OCI-M2 (cell line): Measurements from ENCODE around the gene TNFRSF13B.

Source experiments
- DNase-seq: peaks from one replicate; lab custom pipeline; 2025; ENCODE audit not compliant: unreplicated experiment; lab: John Stamatoyannopoulos, UW

TNFRSF13B gene

GRCh38 chr17:16939606-16940115 is 32.3 kb downstream of the TNFRSF13B start:
- no peak for DNase-seq

DNA sequence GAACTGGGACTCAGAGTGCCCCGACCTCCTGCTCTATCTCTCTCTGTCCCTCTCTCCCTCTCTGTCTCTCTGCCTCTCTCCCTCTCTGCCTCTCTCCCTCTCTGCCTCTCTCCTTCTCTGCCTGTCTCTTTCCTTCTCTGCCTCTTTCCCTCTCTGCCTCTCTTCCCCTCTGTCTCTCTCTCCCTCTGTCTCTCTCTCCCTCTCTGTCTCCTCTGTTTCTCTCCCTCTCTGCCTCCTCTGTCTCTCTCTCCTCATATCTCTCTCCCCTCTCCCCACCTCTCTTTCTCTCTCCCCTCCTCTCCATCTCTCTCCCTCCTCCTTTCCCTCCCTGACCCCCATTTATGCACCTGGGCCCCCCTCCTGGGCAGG is 32.7 kb downstream of the TNFRSF13B start:
- DNase-seq, result no peak

GRCh38 chr17:16938496-16939207 is 33.3 kb downstream of the TNFRSF13B start:
- DNase-seq, result no peak

- no peak for DNase-seq
These were observed 33.9 kb downstream of the TNFRSF13B start for GRCh38 chr17:16938031-16938430.

GRCh38 chr17:16937431-16937830 is 34.5 kb downstream of the TNFRSF13B start:
- DNase-seq, result no peak

- DNase-seq, result no peak
These were observed 35.2 kb downstream of the TNFRSF13B start for GRCh38 chr17:16936536-16937310.

- no peak for DNase-seq
These were observed 36.1 kb downstream of the TNFRSF13B start for GRCh38 chr17:16935786-16936185.

GRCh38 chr17:16935241-16935663 is 36.7 kb downstream of the TNFRSF13B start:
- DNase-seq, result no peak

DNA sequence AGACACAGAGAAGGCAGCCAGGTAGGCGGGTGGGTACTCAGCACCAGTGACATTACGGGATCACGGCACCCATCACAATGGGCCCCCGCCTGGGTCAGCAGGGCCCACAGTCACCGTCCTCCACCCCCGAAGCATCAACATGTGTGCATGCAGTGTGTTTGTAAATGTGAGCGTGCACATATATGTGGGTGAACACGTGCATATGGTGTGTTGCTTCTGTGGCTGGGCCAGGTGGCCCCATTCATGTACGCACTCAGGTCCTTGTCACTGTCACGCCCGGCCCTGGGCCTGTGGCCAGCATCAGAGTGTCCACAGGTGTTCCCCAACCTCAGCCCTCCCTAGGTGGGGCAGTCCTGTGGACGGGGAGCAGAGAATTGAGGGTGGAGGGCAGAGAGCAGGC is 37.1 kb downstream of the TNFRSF13B start:
- no peak for DNase-seq

DNA sequence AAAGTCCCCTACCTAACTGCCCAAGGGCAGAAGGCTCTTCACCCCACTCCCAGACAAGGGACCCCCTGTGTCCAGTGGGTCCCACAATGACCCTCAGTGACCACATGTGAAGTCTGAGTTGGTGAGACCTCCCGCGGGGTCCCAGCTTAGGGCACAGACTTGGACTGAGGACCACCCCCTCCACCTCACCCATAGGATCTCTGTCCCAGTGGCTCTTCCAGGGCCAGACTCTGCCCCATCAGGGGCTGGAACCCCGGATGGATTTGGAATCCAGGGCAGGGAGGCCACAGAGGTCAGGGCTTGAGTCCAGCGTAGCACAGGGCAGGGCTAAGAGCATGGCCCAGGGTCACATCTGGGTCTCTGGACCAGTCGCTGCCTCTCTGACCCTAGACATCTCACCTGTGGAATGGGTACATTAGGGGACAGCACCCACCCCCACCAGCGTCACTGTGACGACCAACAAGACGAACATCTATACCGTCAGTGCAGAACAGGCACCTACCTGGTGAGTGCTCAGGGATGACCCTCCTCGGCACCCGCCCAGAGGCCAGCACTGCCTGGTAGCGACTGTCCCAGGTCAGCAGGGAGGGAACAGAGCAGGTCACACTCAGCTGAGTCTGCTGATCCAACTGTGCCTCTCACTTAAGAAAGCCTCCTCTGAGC is 37.7 kb downstream of the TNFRSF13B start:
- no peak for DNase-seq

GRCh38 chr17:16933317-16934132 is 38.4 kb downstream of the TNFRSF13B start:
- no peak for DNase-seq

DNA sequence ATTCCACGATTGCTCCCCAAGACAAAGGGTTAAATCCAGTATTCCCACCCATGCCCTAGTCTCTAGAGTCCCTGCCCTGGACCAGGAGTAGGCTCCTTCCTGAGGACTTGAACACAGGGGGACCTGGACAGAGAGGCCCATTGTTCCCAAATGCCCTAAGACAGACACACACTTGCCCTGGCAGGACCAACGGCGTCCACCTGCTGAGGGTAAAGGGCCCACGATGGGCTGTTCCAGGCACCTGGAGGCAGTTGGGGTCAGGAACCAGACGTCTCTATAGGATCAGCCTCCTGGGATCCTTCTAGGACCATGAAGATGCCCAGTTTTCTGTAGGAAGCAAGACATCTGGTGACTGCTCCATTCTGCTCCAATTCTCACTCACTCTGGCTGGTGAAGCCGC is 39.3 kb downstream of the TNFRSF13B start:
- no peak for DNase-seq

DNA sequence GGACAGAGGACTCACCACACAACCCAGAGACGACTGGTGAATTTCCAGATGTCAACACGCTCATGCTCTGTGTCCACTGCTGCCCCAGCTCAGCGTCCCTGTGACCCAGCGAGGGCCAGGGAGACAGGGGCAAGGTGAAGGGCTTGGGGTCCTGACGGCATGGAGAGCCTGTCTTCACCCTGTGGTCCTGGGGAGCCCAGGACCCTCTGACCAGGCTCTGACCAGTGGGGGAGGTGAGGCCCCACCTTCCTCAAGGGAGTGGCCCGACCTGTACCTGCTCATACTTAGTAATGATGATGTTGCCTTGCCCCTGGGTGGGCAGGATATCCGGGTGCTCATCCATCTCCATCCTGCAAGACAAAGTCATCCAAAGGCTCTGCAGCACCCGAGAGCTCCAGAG is 39.8 kb downstream of the TNFRSF13B start:
- no peak for DNase-seq

- no peak for DNase-seq
These were observed 40.4 kb downstream of the TNFRSF13B start for GRCh38 chr17:16931318-16932060.

DNA sequence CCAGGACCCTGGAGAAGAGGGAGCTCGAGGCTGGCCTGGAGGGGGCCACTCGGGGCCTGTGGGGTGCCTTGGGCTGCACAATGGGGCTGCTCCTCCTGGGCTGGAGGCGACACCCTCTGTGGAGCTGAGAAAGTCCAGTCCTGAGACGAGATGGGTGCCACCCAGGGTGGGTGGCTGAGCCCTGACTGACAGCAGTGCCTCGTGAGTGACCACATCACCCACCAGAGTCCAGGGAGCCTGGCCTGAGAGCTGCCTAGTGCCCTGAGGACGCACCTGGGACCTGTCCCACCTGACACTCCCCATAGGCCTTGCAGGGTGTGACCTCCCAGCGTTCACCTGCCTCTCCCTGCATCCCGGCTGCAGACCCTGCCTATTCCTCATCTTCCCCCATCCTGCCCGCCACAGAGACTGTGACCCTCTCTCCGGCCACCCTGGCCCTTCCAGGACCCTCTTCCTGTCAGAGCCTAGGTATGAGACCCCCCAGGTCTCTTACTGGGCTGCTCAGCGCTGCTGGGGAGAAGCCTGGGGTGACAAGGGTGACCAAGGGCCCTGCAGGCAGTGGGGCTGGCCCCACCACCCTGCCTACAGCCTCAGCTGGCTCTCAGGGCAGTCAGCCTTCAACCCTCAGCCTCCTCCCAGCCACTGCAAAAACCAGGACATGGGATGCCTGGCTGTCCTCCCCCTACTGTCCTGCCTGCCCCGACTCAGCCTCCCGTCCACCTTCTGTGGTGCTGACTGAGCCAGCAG is 41.2 kb downstream of the TNFRSF13B start:
- no peak for DNase-seq

DNA sequence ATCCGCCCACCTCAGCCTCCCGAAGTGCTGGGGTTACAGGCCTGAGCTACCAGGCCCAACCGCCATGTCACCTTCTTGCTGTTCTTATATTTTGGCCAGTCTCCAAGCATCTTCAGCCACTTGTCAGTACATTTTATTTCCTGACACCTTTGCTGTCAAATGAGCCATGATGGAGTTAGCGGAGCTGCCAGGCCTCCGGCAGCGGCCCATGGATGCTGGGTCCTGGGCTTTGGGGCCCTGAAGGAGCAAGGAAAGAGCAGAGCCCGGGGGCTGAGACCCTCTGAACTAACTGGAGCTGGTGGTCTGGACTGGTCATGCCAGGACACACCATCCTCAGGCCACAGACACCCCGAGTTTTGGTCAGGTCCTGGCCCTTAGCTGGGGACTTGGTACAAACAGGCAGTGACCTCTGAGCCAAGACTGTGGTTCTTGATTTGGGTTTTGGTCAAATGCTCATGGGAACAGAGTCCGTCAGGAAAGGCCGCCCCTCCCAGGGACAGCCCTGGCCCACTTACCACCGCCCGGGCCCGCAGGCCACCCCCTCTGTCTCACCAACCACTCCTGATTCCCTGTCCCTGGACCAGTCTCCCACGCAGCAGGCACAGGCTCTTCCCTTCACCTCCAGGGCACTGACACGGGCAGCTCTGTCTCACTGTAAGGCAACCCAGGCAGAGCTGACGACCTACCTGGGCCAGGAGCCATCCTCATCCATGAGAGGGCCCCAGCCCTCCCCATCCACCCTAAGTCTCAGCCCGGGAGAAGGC is 42.0 kb downstream of the TNFRSF13B start:
- DNase-seq, result no peak

- no peak for DNase-seq
These were observed 42.8 kb downstream of the TNFRSF13B start for GRCh38 chr17:16929035-16929680.

DNA sequence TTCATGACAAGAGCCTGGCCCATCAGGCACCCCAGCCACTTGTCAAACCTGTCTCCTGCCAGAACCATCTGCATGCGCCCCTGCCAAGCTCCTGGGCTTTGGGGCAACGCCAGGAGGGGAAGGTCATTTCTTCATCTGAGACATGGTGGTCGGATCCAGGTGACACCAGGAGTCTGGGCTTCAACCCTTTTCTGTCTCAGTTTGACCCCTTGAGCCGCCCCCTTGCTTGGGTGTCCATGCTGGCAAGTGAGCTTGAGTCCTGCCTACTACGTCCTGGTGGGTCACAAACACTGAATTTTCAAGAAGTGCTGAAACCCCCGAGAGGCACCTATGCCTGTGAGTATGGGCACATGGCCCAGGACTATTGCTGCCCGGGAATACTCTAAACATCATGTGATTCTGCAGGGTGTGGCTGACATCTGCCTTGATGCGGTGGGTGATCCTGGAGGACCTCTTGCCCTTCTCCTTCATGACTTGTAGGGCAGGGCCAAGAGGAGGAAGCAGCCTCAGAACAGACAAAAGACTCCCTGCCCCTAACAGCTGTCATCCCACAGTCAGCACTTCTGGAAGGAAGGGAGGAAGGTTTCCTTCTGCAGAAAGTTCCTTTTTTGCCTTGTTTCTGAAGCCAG is 43.4 kb downstream of the TNFRSF13B start:
- no peak for DNase-seq
